WI38 (cell line): ENCODE measurements around the gene AGAP1.

Experiments used
- H3K4me3 ChIP-seq: 2 replicates; pipeline ENCODE4 v1.5.1; 2011; ENCODE audit warnings: low read depth, mild to moderate bottlenecking, control low read depth, low read length
- TF ChIP-seq, protein P1 (sequence below): IDR thresholded peaks from 2 replicates; pipeline ENCODE4 v1.5.1; 2012; ENCODE audit warnings: low read depth, mild to moderate bottlenecking, control low read depth, low read length

The AGAP1 gene

DNA sequence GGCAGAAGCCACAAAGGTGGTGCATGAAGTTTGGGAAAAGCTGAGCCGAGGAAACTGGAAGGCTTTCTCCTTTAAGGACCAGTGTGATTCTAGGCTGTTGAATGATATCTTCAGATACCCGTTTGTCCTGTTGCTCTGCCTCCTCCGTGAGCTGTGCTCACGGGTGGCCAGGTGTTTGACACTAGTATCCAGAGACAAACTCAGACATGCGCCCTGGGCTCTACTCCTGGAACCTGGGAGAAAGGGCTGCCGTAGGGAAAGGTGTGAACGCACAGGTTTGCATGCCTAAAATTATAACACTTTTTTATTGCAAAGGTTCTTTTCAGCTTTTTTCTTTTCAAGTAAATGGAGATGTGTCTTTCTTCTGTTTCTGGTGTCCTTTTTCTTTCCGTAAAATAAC, 81.6 kb downstream of the AGAP1 start:
- TF ChIP-seq, protein P1, sequence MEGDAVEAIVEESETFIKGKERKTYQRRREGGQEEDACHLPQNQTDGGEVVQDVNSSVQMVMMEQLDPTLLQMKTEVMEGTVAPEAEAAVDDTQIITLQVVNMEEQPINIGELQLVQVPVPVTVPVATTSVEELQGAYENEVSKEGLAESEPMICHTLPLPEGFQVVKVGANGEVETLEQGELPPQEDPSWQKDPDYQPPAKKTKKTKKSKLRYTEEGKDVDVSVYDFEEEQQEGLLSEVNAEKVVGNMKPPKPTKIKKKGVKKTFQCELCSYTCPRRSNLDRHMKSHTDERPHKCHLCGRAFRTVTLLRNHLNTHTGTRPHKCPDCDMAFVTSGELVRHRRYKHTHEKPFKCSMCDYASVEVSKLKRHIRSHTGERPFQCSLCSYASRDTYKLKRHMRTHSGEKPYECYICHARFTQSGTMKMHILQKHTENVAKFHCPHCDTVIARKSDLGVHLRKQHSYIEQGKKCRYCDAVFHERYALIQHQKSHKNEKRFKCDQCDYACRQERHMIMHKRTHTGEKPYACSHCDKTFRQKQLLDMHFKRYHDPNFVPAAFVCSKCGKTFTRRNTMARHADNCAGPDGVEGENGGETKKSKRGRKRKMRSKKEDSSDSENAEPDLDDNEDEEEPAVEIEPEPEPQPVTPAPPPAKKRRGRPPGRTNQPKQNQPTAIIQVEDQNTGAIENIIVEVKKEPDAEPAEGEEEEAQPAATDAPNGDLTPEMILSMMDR: no peak

DNA sequence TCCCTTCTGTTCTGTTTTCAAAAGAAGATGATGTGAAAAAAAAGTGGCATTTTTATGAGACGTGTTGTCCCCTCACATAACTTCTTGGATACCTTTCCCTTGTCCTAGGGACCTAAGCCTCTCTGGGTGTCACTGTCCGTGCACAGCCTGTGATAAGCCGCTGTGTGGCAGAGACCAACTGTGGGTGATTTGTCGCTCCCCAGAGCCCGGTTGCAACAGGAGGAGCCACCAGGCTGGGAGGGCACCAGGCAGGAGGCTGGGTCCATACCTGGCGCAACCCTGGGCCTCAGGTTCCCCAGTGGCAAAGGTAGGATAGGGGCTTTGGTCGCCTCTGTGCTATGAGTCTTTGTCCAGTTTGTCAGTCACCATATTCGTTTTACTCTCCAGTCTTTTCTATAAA, 82.1 kb downstream of the AGAP1 start:
- TF ChIP-seq, protein P1: no peak
- no peak overlapping the region for H3K4me3 ChIP-seq

More for the DNA sequence above, 81.6 kb downstream of the AGAP1 start:
- no peak overlapping the region for H3K4me3 ChIP-seq

DNA sequence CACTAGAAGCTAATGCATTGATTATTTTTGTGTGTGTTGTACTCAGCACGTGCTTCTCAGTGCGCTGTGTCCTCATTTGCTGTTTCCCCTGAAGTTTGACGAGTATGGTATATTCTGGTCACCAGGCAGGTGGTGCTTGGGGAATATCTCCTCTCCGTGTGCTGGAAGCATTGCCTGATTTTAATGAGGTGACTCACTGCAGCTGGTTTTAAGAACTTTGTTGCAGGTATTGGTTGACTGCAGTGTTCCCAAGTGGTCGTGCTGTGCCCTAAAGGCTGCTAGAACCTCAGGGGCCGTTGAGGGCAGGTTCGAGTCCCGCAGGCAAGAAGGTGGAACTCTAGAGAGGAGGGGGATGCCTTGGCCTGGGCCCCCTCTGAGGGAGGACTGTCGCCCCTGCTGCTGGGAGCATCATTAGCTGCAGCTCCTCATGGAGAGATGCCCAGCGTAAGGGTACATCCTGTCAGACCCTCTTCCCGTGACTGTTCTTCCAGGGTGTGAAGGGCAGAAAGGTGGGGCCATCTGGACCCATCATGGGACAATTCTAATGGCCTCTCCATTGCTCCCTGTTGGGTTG, 82.6 kb downstream of the AGAP1 start:
- no peak overlapping the region for H3K4me3 ChIP-seq
- TF ChIP-seq, protein P1: no peak

DNA sequence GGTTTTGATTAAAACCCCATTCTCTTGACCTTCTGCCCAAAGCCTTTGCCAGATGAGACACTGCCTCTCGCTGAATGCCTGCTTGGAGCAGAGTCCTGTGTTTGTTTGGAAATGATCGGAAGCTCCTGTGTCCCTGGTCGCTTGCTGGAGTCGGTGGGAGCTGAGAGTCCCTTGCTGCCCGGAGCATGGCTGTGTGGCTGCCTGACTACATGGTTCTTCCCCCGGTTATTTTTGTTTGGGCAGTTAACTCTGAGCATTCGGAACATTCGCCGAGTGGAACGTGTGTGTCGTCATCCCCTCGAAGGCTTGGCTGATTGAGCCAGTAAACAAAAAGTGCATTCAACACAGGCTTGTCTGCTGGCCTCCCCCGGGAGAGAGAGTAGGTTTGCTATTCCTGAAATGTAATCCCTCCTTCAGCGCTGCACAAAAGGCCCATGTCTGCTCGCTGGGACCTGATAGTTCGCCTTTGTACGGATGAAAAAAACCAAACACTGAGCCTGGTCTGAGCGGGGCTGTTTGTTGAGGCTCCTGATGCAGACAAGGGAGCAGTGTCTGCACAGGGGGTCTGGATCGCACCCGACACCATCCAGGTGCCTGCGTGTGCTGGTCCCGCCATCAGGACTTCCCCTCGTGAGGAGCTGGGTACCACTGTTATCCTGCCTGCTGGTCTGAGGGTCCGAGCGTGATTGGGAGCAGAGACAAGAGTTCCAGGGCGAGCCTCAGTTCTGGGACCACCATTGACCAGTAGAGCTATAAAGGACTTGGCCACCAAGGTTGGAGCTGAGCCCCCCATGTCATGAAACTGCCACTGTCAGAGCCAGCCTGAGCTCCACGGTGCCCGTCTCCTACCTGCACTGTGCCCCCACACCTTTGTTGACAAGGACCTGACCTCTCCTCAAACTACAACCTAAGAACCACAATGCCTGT, 83.8 kb downstream of the AGAP1 start:
- TF ChIP-seq, protein P1: no peak
- 0 out of 2 replicates have a peak overlapping the region, but pooled peaks have one; percentile 23 for H3K4me3 ChIP-seq

DNA sequence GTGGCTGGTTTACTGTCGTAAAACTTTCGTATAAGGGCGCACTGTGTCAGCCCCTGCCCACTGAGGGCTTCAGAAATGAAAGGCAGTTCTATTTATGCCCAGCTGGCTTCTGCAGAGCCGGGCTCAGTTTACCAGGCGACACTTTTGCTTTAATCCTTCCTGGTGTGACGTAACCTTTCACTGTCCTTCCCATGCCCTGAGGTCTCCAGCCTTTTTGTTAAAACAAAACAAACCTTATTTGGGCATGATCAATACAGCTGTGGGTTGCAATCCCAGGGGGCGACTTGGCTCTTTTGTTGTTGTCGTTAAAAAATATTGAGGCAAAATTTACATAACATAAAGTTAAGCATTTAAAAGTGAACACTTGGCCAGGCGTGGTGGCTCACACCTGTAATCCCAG, 85.3 kb downstream of the AGAP1 start:
- no peak overlapping the region for H3K4me3 ChIP-seq
- TF ChIP-seq, protein P1: no peak

DNA sequence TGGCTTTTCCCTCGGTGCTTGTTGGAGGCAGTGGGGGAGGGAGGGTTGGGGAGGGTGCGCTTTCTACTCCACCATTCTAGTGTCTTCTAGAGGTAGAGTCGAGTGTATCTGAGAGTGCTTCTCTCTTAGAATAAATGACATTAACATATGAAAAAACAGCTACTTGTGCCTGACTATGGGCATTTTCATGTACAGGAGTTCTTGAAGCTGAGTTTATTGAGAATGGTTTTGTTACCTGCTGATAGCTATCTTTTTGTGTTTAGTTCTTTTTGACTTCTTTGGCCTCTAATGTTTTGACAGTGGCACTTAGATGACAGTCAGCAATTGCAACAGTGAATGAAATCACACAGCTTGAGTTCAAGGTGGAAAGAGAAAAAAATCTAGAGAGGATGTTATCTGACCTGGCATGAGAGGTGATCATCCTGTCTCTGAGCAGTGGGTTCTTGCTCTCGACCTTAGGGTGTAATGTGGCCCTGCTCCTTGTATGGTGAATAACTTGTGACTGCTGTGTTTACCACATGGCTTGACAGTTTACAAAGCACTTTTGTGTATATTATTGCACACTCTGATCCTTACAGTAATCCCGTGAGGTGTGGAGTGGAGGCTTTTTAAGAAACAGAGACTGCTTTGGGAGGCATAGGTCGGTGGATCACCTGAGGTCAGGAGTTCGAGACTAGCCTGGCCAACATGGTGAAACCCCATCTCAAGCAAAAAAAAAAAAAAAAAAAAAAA, 86.7 kb downstream of the AGAP1 start:
- no peak overlapping the region for H3K4me3 ChIP-seq
- TF ChIP-seq, protein P1: no peak
